ENCODE data around the gene CCBE1. TPM values are rescaled to one million over a fixed set of nuclear protein-coding genes. Genes with fewer than 3 reads are reported as not detected.
"Not testable (repeated sequence)": the region's sequence is repeated elsewhere in the genome, so short reads cannot be mapped to it uniquely, and the experiment has no call there.

CCBE1 gene
- total RNA-seq, 1 experiment from 2014 or later: not detected

DNA sequence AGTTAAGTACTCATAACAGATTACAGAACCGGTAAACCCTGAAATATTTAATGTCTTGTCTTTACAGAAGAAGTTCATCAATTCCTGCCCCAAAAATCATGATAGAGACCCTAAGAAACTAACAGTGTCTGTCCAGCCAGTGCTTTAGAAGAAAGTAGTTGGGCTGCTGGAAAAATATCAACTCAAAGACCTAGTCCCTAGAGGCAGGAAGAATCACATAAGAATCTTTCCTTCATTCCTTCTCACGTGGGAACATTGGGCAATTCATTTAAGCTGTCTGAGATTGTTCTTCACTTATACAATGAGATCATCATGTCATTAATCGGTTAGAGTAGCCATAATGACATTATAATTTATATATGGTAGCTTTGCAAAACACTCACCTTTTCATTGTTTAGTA is 156.4 kb downstream of the CCBE1 start:
- no peak for DNase-seq (ENCODE audit: low spot score)

GRCh38 chr18:59540346-59540745 is 156.9 kb downstream of the CCBE1 start:
- DNase-seq (ENCODE audit: low spot score): no peak

DNA sequence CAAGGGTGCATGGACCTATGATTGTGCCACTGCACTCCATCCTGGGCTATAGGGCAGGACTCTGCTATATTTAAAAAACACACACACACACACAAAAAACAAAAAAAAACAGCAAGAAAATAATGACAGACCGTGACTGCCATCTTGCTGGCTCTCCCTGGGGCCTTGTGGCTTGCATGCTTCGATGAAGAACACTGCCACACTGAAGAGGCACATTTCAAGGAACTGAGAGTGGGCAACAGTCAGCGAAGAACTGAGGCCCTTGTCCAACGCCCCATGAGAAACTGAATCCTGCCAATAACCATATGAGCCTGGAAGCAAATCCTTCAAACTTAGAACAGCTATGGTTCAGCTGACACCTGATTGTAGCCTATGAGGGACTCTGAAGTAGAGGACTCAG is 158.1 kb downstream of the CCBE1 start:
- DNase-seq (ENCODE audit: low spot score): no peak

GRCh38 chr18:59537579-59537978 is 159.6 kb downstream of the CCBE1 start:
- DNase-seq (ENCODE audit: low spot score): no peak

DNA sequence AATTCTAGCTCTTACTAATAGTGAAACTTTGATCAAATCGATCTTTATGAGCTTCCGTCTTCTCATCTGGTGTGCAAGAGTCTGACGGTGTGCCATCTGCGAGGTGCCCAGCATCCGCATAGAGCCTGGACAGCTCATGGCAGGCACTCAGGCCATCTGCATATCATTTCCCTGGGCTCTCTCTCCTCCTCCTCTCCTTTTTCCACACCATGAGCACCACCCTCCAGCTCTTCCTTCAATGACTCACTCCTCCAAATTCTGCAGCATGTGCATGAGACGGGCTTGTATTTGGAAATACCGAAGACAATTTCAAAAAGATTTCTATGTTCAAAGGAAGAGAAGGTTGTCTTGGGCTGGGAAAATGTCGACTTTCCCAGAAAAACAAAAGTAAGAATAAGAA is 161.1 kb downstream of the CCBE1 start:
- no peak for DNase-seq (ENCODE audit: low spot score)

- no peak for DNase-seq (ENCODE audit: low spot score)
Observed at GRCh38 chr18:59535055-59535454, 162.2 kb downstream of the CCBE1 start.

DNA sequence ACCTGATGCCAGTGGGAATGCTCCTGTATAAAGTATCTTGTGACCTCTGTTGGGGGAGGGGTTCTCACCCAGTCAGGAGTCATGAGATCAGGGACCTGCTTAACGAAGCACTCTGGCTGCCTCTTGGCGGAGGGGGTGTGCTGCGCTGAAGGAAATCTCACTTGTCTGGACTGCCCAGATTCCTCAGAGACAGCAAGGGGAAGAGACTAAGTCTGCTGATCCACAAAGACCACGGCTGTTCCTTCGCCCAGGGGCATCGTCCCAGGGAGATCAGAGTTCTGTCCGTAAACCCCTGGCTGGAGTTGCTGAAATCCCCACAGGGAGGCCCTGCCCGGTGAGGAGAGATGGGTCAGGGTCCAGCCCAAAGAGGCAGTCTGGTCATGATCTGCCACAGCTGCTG is 168.4 kb downstream of the CCBE1 start:
- DNase-seq (ENCODE audit: low spot score): no peak

DNA sequence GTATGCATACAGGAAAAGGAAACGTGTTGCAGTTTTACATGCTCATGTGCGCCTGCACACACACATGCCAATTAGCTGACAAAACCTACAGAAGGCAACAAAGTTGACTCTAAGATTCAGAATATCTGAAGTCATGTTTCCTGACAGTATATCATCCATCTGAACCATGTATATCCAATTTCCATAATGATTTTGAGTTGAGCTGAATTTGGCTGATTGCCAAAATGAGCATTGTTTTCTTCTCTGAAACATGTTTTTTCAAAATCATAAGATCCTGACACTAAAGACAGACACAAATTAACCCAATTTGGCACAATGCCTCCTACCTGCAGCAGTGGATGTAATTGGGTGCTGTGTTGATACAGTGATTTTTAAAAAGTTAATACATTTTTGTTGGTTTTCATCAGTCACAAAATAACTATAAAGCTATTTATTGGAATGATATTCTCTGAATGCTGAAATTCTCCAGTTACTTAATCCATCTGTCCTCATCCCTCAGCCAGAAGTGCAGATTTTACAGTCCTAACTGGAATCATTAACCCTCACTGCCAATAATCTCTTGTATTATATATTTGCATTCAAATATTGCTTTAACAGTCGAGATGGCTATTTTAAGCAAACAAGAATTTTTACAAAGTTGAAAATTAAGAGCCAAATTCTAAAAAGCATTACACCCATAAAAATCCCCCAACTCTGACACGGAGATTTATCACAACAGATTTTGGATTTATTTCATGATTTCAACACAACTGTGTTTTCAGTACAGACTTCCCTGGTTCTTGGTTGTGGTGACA is 176.5 kb downstream of the CCBE1 start:
- DNase-seq (ENCODE audit: low spot score): no peak

DNA sequence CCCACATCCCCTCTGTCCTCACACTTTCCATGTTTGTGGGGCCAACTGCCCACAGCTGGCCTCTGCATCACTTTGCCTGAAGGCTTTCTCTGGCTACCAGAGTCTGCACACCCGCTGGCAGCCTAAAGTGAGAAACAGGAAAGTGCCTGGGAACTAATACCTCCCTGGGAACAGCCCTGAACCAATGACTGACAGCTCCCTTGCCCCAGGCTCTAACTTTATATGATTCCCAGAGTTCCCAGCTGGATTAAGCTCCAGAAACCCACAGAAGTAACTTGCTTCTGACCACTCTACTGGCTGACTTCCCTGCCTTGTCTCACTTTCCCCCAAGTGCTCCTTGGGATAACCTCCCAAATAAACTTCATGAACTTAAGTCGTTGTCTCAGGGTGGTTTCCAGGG is 178.5 kb downstream of the CCBE1 start:
- no peak for DNase-seq (ENCODE audit: low spot score)

DNA sequence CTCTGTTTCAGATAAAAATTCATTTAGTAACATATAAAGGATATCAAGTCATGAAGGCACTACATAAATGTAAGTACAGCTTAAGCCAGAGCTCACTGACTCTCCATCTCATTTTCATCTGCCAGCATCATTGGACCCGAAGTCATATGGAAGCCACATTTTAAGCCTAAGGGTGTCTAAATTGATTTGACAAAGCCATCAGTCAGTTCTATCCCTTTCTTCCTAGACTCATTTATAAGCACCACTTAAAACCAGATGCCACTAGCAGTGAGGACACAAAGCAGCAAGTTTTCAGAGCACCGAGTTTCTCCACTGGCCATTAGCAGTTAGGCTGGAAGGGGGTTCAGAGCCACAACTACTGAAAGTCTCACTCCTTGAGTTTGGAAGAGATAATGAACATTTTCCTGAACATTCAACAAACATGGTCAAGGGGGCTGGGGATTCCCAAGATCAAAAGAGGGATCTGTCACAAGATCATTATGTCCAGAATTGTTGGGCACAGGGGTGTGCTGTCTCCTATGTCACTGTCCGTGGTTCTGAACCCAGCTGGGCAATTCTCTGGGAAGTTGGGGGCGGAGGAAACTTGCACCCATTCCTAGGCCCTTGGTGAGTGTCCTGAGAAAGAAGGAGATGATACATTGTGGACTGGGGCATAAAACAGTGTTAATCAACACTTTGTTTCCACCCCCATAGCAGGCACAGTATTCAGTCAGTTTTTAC is 179.6 kb downstream of the CCBE1 start:
- no peak for DNase-seq (ENCODE audit: low spot score)

DNA sequence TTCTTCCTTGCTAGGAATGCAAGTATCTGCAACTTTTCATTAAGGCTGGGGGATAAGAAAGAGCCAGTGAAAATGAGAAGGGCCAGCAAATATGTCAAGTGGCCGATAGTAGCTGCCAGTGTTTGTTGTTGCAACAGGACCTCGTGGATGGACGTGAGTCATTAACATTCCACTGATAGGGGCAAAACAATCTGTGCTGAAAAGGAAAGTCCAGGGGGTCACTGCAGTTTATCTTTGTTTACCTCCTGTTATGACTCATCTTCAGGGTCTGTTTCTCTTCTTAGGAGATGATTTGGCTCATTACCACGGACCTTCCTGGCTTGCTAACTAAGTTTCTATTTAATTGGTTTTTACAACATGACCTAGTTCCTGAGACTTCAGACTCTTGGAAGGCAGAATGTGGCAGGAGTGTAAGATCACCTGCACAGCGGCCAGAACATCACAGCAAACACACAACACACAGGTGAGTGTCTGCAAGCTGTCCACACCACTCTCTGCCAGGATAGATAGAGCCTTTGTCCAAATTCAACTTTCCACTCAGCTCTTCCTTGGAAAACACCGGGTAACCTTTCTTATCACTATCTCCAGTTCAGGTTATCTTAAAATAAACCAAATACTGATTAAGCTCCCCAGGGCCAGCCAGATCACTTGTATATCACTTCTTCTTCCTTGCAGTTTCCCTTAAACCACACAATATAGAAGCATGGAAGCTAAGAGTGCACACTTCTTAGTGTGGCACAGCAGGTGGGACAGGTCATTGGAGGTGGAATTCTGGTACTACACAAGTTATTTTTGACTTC is 180.7 kb downstream of the CCBE1 start:
- DNase-seq (ENCODE audit: low spot score): peak; percentile 14

- not testable (repeated sequence) for DNase-seq (ENCODE audit: low spot score)
Observed at GRCh38 chr18:59515956-59516355, 181.3 kb downstream of the CCBE1 start.

DNA sequence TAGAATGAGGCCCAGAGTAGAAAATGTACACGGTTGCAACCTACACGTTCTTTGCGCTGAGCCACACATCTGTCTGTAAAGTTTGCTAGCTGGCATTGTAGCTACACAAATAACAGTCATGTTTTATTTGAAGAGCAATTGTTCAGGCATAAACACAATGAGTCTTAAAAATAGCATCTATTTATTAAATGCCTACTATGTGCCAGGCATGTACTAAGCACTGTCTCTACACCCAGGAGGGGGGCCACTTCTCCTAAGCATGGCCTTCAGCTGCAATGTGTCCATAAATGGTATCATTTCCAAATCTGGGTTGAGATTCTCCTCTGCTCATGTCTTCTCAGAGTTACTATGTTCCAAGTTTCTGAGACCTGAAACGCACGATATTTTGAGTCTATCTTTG is 182.1 kb downstream of the CCBE1 start:
- no peak for DNase-seq (ENCODE audit: low spot score)

GRCh38 chr18:59514203-59514602 is 183.0 kb downstream of the CCBE1 start:
- no peak for DNase-seq (ENCODE audit: low spot score)

- no peak for DNase-seq (ENCODE audit: low spot score)
Observed at GRCh38 chr18:59512025-59512755, 185.0 kb downstream of the CCBE1 start.

DNA sequence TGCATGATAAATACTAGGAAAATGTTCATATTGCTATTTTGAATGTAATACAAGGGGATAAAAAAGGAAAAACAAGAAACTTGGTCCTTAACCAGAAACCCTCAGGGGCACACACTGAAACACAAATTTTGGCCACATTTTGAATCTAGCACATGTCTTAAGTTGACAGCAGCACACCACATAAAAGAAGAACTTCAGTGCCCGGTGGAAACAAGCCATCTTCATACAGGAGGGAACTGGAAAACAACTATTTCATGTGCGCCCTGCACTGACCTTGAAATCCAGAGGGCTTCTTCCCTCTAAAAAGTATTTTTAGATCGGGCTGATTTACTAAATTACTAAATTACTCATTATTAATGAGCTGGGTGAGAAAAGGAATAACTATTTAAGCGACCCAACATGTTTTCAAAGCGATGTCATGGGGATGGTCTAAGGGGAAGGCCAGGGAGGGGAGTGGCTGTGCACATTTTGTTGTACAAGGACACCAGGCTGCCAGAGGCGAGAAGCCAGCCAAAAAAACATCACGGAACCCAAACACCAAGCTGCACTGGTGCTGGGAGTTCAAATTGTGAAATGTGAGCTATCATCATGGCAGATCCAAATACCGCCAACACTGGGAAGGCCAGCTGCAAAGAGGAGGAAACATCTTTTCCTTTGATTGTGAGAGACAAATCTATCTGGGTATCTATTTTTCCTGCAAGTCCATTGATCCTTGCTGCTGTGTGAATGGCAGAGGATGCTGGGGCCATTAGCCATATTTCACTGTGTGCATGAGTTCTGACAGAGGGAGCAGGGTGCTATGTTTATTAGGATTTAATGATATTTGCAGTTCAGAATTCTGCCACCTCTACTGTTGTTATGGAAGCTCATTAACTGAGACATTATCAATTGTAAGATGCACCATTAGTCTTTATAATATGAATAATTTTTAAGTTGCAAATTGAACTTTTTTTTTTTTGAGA is 187.5 kb downstream of the CCBE1 start:
- no peak for DNase-seq (ENCODE audit: low spot score)

DNA sequence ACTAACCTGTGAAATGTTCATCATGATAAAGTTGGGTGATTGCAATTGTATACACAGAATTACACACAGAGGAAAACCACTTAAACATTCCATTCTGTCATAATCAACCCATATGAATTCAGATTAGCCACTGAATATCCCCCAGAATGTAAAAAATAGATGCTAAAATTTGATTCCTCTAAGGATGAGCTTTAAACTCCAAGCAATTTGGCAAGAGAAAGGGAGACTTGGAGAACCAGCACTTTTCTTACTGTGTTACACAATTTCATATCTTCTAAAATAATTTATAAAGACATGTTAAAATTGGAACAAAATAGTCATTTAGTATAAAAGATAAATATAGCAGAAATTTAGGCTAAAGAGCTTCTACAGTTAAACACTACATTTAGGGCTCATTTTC is 191.9 kb downstream of the CCBE1 start:
- no peak for DNase-seq (ENCODE audit: low spot score)

- DNase-seq (ENCODE audit: low spot score): no peak
Observed at GRCh38 chr18:59502274-59503175, 194.7 kb downstream of the CCBE1 start.

DNA sequence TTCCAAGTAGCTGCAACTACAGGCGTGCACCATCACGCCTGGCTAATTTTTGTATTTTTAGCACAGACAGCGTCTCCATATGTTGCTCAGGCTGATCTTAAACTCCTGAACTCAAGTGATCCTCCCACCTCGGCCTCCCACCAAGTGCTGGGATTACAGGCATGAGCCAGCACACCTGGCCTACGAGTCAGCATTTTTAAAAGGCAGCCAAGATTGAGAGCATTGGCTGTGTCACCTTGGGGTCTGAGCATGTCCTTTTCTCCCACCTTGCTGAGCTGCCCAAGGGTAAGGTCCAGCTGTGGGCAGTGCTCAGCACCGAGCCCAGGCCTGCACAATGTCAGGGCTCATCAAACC is 195.3 kb downstream of the CCBE1 start:
- no peak for DNase-seq (ENCODE audit: low spot score)

DNA sequence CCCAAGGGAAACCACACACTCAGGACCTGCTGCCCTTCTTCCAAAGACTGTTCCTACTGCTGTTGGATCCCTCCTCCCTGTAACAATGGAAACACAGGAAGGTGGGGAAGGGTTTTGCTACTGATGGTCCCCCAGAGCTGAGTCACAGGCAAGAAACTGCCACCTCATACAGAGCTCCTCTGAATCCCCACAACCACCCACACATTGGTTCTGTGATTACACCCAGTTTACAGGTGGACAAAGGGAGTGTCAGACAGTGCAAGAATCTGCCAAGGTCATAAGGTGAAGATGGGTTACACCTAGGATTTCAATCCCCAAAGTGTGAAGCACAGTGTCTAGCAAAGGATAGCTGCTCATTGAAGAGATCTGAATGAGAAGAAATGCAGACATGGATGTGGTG is 196.5 kb downstream of the CCBE1 start:
- no peak for DNase-seq (ENCODE audit: low spot score)

Measured in HT-29 (cell line).